BJ (cell line): ENCODE measurements around the gene PPIE. TPM values are rescaled to one million over a fixed set of nuclear protein-coding genes. Genes with fewer than 3 reads are reported as not detected.

Source experiments
- CTCF ChIA-PET: fragments of 350-600 bp; formaldehyde crosslinking; extraction: SDS; loops from one replicate; lab custom pipeline; 2021; ENCODE audit warnings: antibody characterized with exemption, inconsistent platforms; lab: Yijun Ruan, JAX
- POLR2A ChIA-PET: fragments of 300-600 bp; sonication (Branson Sonifier 250); formaldehyde crosslinking; extraction: SDS; loops from one replicate; lab custom pipeline; 2021; ENCODE audit warnings: antibody characterized with exemption; lab: Charles Lee
- DNase-seq: peaks from one replicate; pipeline ENCODE4 v3.0.0-alpha.2; 2011; ENCODE audit warnings: low read depth
- H3K27me3 ChIP-seq: 2 replicates; pipeline ENCODE4 v1.6.0; 2011; ENCODE audit warnings: low read length; ENCODE audit not compliant: control insufficient read depth, insufficient read depth
- H3K36me3 ChIP-seq: 2 replicates; pipeline ENCODE4 v1.5.1; 2011; ENCODE audit warnings: low read length; ENCODE audit not compliant: control insufficient read depth, insufficient read depth
- H3K4me3 ChIP-seq: 2 replicates; pipeline ENCODE4 v1.5.1; 2011; ENCODE audit warnings: low read depth, mild to moderate bottlenecking, control low read depth, low read length
- polyA plus RNA-seq: library from polyadenylated mRNA; depleted of rRNA; stranded (reverse); fragments of >200 nt; gene quantifications from 2 replicates; pipeline ENCODE4 v1.2.3, GENCODE V29; 2011
- TF ChIP-seq, protein P1 (sequence below): IDR thresholded peaks from 2 replicates; pipeline ENCODE4 v1.5.1; 2011; ENCODE audit warnings: low read depth, mild to moderate bottlenecking, control low read depth, inconsistent platforms, low read length, moderate library complexity; ENCODE audit not compliant: insufficient read depth

PPIE gene
- polyA plus RNA-seq, 1 experiment: 89.6 TPM

DNA sequence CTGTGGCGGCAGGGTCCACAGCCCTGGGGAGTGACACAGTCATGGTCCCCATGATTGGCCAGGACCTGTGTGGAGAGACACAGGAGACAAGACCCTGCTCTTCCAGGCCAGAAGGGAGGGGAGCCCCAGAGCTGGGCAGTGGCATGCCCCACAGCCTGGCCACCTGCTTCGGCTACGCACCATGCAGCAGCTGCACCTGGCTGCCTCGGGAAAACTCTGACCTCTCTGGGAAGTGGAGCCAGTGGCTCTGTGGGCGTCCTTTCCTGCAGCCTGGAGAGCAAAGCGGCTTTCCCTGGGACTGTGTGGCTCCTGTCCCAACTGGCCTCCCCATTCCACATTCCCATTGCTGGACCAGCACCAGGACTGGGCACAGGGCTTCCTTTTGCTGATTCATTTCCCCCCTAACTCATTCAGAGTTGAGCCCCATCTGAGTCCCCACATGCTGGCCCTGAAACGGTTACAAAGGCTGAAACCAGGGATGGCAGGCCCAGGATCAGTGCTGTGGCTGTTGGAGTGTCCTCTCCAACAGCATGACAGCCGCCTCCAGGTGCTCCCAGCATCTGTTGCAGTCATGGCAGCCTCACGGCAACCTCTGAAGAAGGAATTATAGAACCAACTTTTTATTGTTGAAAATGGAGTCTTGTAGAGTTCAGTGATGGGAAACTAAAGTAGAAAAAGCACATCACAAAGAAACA lies 17.4 kb downstream of the PPIE start:
- ChIA-PET CTCF (interaction anchor here (0.8 kb wide), 1 partner anchor 16 kb away, joined by 3 read pairs; no protein-coding TSS in a partner anchor), POLR2A (no interaction called here)
- TF ChIP-seq, protein P1, sequence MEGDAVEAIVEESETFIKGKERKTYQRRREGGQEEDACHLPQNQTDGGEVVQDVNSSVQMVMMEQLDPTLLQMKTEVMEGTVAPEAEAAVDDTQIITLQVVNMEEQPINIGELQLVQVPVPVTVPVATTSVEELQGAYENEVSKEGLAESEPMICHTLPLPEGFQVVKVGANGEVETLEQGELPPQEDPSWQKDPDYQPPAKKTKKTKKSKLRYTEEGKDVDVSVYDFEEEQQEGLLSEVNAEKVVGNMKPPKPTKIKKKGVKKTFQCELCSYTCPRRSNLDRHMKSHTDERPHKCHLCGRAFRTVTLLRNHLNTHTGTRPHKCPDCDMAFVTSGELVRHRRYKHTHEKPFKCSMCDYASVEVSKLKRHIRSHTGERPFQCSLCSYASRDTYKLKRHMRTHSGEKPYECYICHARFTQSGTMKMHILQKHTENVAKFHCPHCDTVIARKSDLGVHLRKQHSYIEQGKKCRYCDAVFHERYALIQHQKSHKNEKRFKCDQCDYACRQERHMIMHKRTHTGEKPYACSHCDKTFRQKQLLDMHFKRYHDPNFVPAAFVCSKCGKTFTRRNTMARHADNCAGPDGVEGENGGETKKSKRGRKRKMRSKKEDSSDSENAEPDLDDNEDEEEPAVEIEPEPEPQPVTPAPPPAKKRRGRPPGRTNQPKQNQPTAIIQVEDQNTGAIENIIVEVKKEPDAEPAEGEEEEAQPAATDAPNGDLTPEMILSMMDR: no peak
- peaks cover 29% of the 10 kb centered on the region for H3K36me3 ChIP-seq
- no peaks in the 10 kb centered on the region for H3K27me3 ChIP-seq
- DNase-seq: no peak
- no peak overlapping the region for H3K4me3 ChIP-seq

DNA sequence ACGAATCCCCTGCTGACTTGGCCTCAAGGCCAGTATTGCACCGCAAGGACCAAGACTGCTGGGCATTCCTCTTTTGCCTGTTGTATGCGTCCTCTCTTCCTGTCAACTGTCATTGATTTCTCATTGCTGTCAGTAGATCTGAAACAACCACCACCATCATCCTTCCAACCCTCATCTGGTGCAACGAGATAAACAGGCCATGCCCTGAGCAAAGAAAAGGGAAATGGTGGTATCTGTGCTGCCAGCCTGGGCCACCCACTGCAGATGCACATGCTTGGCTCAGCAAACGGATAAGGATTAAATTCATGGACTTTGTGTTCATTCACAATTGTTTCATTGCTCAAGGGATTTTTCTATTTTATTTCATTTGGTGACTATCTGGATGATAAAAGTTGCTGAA lies 18.8 kb downstream of the PPIE start:
- Histone ChIP-seq H3K27me3 (no peaks in the 10 kb centered on the region), H3K36me3 (peaks cover 19% of the 10 kb centered on the region), H3K4me3 (no peak overlapping the region)
- no peak for DNase-seq
- TF ChIP-seq, protein P1: no peak
- CTCF ChIA-PET: no interaction called here
- POLR2A ChIA-PET: no interaction called here

DNA sequence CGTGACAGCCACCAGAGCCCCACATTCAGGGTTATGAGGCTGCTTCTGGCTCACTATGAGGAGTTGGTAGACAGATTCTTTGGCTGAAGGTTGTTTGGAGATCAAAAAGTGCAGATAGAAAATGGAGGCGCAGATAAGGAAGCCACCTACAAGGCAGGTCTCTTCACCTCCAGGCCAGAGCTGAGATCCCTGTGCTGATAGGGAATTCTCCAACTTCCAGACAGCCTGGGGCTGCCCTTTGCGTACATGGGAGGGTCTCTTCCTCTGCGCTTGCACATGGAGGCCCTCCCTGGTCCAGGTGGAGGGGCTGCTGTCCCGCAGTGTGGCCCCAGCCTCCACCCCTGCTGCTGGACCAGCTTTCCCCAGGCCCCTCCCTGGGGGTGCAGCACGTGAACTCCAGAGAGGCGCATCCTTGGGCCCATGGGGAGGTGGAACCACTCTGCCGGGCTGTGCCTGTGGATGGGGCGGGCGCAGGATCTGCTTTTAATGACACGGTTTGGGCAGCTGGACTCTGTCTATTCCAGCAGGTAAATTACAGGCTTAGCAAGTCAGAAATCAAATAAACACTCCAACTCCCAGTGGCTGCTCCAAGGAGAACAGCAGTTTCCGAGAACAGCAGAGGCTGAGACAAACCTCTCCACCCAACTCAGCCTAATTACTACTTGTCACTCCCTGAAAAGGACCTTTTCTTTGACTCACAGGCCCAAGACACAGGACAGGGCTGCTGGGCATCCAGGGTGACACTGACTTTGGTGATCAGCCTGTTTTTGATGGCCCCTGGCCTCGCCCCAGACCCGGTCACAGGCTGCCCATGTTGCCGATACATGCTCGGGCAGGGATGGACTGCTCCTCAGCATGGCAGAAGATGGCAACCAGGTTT lies 20.1 kb downstream of the PPIE start:
- ChIA-PET CTCF (no interaction called here), POLR2A (no interaction called here)
- no peak for DNase-seq

DNA sequence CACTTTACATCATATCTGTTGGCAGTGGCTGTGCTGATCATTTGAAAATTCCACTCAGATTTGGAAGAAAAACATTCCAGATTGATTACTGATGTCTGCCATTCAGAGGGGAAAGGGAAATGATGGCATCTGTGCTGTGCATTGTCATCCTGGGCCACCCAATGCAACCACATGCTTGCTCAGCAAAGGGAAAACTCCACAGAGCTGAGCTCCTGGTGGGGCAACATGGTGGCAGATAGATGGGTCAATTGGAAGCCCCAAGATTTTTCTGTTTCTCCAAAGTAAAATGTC lies 20.7 kb downstream of the PPIE start:
- Histone ChIP-seq H3K36me3 (peaks cover 9% of the 10 kb centered on the region), H3K4me3 (no peak overlapping the region), H3K27me3 (no peaks in the 10 kb centered on the region)
- TF ChIP-seq, protein P1: no peak
- DNase-seq: no peak
- CTCF ChIA-PET: no interaction called here
- POLR2A ChIA-PET: no interaction called here

More for the DNA sequence above, 20.1 kb downstream of the PPIE start:
- TF ChIP-seq, protein P1: no peak
- Histone ChIP-seq H3K27me3 (no peaks in the 10 kb centered on the region), H3K36me3 (peaks cover 9% of the 10 kb centered on the region), H3K4me3 (no peak overlapping the region)
